GM06990 (cell line): ENCODE measurements around the gene PIP4P1.
"Not testable (repeated sequence)": the region's sequence is repeated elsewhere in the genome, so short reads cannot be mapped to it uniquely, and the experiment has no call there.

Experiments used
- DNase-seq: peaks from one replicate; pipeline ENCODE4 v3.0.0-alpha.2; 2011; ENCODE audit not compliant: insufficient read length; ENCODE audit errors: extremely low read depth
- H3K27me3 ChIP-seq: replicated peaks from 2 replicates; pipeline ENCODE4 v1.6.0; 2011; ENCODE audit warnings: low read length; ENCODE audit not compliant: control insufficient read depth, insufficient read depth
- H3K36me3 ChIP-seq: 2 replicates; pipeline ENCODE4 v1.5.1; 2011; ENCODE audit warnings: low read length; ENCODE audit not compliant: control insufficient read depth, insufficient read depth
- H3K4me3 ChIP-seq: replicated peaks from 2 replicates; pipeline ENCODE4 v1.5.1; 2011; ENCODE audit warnings: low read depth, mild to moderate bottlenecking, control low read depth, low read length
- CTCF ChIP-seq: IDR thresholded peaks from 2 replicates; pipeline ENCODE4 v1.5.1; 2011; ENCODE audit warnings: low read length, control low read depth, mild to moderate bottlenecking, inconsistent platforms; ENCODE audit not compliant: insufficient read depth, poor library complexity, severe bottlenecking

Gene PIP4P1

GRCh38 chr14:20461225-20462141 lies at the start of gene PIP4P1:
PIP4P1 (minus strand) TSS chr14:20461434; CDS start chr14:20461325, 109 bp downstream.
- peak; percentile 95 for DNase-seq
- no peak for TF ChIP-seq CTCF
- peaks cover 20% of the 10 kb centered on the region for H3K36me3 ChIP-seq
- no peaks in the 10 kb centered on the region for H3K27me3 ChIP-seq
- H3K4me3 ChIP-seq = peak within 1 kb of the TSS; percentile 93

- DNase-seq = no peak
- Histone ChIP-seq H3K36me3 (no peaks in the 10 kb centered on the region), H3K4me3 (no peak overlapping the region), H3K27me3 (no peaks in the 10 kb centered on the region)
- no peak for TF ChIP-seq CTCF
Measured at GRCh38 chr14:20508367-20508766, 47.1 kb upstream of the PIP4P1 start.

- not testable (repeated sequence) for H3K36me3 ChIP-seq, DNase-seq
Measured at GRCh38 chr14:20507537-20507936, 46.3 kb upstream of the PIP4P1 start.

GRCh38 chr14:20506752-20507151 lies 45.5 kb upstream of the PIP4P1 start:
- DNase-seq = not testable (repeated sequence)

More at GRCh38 chr14:20507537-20507936, 46.3 kb upstream of the PIP4P1 start:
- not testable (repeated sequence) for H3K27me3 ChIP-seq, H3K4me3 ChIP-seq

GRCh38 chr14:20506276-20506675 lies 45.0 kb upstream of the PIP4P1 start:
- H3K27me3 ChIP-seq, H3K4me3 ChIP-seq, H3K36me3 ChIP-seq, DNase-seq: not testable (repeated sequence)

More at GRCh38 chr14:20506752-20507151, 45.5 kb upstream of the PIP4P1 start:
- not testable (repeated sequence) for H3K36me3 ChIP-seq, H3K4me3 ChIP-seq, H3K27me3 ChIP-seq

GRCh38 chr14:20503898-20504297 lies 42.7 kb upstream of the PIP4P1 start:
- Histone ChIP-seq H3K4me3 (no peak overlapping the region), H3K36me3 (no peaks in the 10 kb centered on the region), H3K27me3 (no peaks in the 10 kb centered on the region)
- DNase-seq = no peak
- TF ChIP-seq CTCF = no peak

GRCh38 chr14:20501346-20501745 lies 40.1 kb upstream of the PIP4P1 start:
- DNase-seq = no peak
- H3K4me3 ChIP-seq = no peak overlapping the region
- TF ChIP-seq CTCF = no peak
- no peaks in the 10 kb centered on the region for H3K27me3 ChIP-seq
- H3K36me3 ChIP-seq = no peaks in the 10 kb centered on the region
